GM21515 (cell line): ENCODE results near the gene CNIH1.
A peak's percentile ranks its signal among the peaks of the same experiment; 100 is the strongest.

Experiments used
- ATAC-seq: cut with Tn5 transposase; IDR thresholded peaks from one replicate; pipeline ENCODE4 v1.9.1; 2021; ENCODE audit not compliant: unreplicated experiment

The CNIH1 gene

DNA sequence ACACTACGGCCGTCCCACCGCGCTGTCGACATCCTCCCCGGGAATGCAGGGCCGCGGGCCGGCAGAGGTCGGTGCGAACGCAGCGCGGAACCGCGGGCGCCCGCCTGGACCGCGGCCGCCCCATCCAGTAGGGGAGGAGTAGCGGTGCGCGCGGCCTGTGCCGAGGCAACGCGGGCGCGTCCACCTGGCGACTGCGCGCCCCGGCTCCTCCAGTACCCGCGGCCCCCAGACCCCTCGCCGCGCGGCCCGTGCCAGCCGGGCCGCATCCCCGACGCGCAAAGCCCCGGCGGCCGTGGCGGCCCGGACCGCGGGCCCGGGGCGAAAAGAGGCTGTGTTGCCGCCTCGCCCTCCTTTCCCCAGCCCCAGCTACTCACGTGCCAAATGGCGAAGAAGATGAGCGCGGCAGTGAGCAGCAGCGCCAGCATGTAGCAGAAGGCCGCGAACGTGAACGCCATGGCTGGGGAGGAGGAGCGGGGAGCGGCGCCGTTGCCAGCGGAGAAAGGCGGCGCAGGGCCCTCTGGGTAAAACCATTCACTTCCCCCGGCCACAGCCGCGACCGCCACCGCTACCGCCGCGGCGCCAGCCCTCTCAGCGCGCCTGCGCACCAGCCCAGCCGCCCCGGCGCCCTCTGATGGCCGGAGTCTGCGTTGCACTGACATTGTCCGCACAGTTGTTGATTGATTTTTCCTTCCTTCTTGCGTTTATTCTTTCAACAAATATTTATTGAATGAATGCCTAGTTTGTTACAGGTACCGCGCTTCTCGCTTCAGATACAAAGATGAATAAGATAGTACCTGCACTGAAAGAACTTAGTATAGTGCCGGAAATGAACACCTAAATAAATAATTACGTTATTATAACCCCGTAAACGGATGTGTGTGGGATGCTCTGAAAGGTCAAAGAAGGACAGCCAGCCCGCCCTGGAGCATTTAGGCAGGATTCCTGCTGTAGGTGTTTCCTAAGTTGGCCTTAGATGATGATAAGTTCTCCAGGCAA, at the start of gene CNIH1:
Gene CNIH1, minus strand, starts transcription at position 502 of the 996 bp plus-strand sequence. Its CDS starts 47 bp downstream, at position 455.
- ATAC-seq = peak; percentile 95

DNA sequence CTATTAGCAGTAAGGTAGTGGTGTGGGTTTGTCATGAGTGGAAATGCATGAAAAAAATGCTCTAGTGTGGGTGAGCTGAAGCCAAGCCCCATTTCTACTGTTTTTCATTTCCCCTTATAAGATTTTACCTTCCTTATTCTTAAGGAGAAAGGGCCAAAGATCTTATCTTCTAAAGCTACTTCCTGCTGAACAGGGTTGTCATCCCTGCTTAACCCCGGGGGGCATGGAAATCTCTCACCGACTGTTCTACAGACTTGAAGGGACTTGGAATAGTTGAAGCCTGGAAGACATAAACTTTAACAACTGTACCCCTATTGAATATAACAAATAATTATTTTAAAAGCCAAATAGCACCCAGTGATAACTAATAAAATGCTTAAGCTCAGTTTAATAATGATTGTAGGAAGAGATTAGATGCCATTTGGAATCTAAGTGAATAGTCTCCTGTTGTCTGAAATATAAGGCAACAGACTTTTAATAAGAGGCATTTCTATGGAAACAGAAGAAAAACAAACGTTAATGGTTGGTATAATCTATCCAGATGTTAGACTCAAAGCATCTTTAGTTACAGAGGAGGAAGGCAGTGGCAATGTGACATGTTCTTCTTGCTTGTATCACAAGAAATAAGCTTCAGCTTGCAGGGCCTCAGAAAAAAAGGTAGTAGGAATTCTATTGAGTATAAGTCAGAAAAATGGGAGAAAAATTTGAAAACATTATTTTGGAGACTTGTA, 49.4 kb upstream of the CNIH1 start:
- ATAC-seq = no peak

DNA sequence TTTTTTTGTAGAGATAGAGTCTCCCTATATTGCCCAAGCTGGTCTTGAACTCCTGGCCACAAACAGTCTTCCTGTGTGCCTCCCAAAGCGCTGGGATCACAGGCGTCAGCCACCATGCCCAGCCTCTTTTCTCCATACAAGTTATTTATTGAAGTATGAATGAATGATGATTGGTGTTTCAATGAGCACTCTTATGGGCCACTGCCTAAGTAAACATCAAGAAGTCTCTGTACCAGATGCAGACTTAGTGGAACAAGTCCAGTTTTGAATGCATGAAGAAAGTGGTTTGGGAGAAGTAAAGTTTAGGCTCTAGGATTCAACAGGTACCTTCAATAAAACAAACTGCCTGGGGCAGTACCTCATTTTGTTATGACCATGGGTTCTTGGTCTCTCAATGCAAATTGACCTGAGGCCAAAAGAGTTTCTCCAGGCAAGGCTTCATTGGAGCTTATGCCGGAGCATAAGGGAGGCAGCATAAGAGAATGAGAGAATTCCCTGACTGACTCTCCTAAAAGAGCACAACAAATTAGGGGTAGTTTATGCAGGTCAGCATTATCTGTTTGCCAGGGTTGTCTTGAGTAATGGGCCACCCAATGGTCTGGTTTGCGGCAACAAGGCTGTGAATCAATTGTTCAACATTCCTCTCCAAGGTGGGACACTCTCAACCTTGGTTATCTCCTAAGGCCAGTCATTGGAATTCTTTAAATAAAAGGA, 48.7 kb upstream of the CNIH1 start:
- no peak for ATAC-seq

DNA sequence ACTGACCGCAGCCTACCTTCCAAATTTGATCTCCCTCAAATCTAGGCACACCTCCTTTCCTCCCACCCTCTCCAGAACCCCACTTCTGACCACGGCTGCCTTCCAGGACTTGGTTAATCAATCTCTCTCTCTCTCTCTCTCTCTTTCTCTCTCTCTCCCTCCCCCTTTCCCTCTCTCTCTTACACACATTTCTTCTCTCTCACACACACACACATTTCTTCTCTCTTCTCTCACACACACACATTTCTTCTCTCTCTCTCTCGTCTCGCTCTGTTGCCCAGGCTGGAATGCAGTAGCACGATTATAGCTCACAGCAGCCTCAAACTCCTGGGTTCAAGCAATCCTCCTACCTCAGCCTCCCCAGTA, 48.1 kb upstream of the CNIH1 start:
- peak; percentile 9 for ATAC-seq

DNA sequence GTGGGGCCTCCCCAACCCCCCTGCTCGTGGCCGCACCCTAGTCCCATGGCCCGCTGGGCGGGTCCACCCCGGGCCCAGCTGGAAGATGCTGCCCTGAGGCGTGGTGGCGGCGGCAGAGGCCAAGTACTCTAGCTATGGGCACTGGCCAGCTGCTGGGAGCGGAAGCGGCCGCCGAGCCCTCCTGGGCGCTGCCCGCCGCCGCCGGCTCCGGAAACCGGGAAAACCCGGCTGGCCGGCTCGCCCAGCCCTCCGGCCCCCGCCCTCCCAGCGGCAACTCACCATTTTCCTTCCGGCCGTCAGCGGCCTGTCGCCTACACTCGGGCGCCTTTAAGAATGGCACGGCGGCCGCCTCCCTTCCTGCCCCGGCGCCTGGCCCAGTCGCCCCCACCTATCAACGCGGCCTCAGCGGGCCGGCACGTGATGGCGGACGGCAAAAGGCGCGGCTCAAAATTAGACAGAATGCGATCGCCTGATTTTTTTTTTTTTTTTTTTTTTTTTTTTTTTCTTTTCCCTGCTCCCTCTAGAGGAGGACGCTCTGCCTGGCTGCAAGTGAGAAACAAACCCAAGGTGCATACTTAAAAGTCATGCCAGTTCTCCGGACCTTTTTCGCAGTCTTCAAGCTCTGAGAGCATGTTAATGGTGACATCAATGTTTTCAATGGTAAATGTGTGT, 47.6 kb upstream of the CNIH1 start, which contains the start of gene GMFB:
Gene GMFB, minus strand, starts transcription at position 335 of the 672 bp plus-strand sequence. Its CDS starts 53 bp downstream, at position 282.
- ATAC-seq = peak; percentile 83

- peak; percentile 9 for ATAC-seq
Measured at GRCh38 chr14:54488318-54488645, 47.1 kb upstream of the CNIH1 start.

GRCh38 chr14:54487771-54488170, 46.6 kb upstream of the CNIH1 start:
- ATAC-seq = no peak

DNA sequence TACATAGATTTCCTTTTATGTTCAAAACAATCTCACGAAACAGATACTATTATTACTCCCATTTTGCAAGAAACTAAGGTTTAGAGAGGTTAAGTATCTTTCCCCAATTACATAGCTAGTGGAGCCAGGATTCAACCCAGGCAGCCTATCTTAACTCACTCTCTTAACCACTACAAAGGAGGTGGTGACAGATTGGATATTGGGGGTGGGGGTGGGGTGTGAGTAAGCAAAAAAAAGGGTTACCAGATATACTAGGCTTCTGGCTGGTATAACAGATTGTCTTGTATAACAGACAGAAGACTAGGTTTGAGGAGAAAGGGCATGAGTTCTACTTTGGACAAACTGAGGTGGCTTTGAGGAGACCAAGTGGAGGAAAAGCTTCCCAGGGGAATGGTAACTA, 45.5 kb upstream of the CNIH1 start:
- ATAC-seq = no peak

DNA sequence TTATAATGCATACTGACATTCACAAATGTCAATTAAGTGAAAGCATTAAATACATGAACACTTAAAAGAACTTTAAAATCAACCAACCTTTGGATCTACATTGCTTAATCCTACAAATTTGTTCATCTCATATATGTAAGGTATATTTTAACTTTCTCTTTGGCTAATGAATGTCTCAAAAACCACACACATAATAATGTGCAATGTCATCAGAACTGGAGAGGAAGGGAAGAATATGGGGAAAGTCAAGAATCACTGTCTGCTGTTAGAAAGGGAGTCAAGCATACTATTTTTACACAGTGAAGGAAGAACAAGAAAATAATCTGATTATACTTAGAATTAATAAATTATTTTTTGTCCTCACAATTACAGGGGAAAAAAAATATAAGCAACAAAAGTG, 42.7 kb upstream of the CNIH1 start:
- no peak for ATAC-seq

GRCh38 chr14:54483073-54483745, 42.0 kb upstream of the CNIH1 start:
- no peak for ATAC-seq

GRCh38 chr14:54481695-54482094, 40.5 kb upstream of the CNIH1 start:
- no peak for ATAC-seq

- no peak for ATAC-seq
Measured at GRCh38 chr14:54480830-54481562, 39.8 kb upstream of the CNIH1 start.

DNA sequence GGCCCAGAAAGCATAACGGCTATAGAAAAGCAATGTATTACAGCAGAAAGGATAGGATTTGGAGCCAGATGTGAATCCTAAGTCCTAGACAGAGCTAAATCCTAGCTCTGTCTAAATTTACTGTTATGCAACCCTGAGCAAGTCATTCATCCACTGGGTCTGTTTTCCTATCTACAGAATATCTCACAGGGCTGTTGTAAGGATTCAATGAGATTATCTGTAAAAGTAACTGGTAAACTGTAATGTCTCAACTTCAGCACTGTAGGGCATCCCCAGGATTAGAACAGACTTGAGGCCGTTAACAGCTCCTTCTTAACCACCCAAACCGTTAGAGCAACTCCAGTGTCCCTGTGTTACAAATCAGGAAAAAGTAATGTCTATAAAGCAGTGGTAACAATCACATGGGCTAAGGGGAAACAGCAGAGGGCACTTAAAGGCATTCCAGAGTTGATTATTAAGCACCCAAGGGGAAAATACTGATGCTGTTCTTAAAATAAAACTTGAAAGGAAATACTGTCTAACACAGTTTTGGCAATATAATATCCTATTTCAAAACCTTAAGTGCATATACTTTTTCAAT, 37.6 kb upstream of the CNIH1 start:
- ATAC-seq = no peak

DNA sequence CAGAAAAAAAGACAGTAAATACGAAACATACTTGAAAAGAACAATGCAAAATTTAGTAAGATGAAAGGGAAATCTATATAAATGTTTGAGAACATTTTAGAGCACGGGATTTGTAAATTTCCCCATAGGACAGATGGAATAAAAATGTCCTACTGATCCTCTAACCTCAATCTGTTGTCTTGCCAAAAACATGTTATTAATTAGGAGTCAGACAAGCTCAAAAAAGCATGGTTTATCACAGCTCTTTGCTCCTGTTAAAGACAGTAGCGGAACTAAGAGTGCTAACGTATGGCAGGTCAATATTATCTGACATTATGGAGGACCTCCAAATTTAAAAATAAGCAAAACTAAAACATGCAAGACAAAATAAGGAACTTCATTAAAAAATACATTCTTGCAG, 34.7 kb upstream of the CNIH1 start:
- ATAC-seq = no peak

GRCh38 chr14:54475187-54475899, 34.2 kb upstream of the CNIH1 start:
- ATAC-seq = no peak

DNA sequence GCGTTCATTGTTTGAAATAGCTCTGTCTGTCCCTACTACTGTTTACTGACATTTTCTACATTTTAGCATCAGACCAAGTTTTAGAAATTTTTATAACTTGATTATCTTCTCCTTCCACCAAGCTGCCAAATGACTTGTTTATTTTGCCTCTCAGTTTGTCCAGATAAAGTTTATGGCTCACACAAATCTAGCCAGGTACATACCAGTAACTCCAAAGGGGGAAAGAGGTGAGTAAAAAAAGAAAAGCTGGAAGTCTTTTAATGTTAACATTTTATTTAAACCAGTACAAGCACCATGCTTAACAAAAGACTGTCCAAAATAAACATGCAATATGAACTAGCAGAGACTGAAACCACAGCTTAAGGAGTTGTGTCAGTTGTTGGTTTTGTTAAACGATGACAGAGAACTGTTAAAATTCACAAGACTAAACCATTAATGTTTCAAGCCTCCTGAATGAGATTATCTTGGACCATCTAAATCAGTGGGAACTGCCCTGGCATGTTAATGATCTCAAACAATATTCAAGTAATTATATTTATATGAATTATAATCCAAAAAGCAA, 33.1 kb upstream of the CNIH1 start:
- ATAC-seq = no peak

GRCh38 chr14:54472315-54472714, 31.1 kb upstream of the CNIH1 start:
- no peak for ATAC-seq

- no peak for ATAC-seq
Measured at GRCh38 chr14:54471641-54472040, 30.5 kb upstream of the CNIH1 start.
